WTC11 (cell line): ENCODE measurements around the gene RPL35.

Source experiments
- CREB1 ChIP-seq: sonication (generic); formaldehyde crosslinking; IDR thresholded peaks from 2 replicates; pipeline ENCODE4 v1.8.0; 2023; ENCODE audit warnings: mild to moderate bottlenecking, missing genetic modification reagents
- ELF4 ChIP-seq: sonication (generic); formaldehyde crosslinking; IDR thresholded peaks from 2 replicates; pipeline ENCODE4 v1.8.1; 2022; ENCODE audit warnings: low read depth, mild to moderate bottlenecking, moderate library complexity, missing genetic modification reagents
- SP1 ChIP-seq: sonication (generic); formaldehyde crosslinking; conservative IDR thresholded peaks from 2 replicates; pipeline ENCODE4 v1.8.1; 2022; ENCODE audit warnings: missing genetic modification reagents
- TCF7 ChIP-seq: sonication (generic); formaldehyde crosslinking; IDR thresholded peaks from 2 replicates; pipeline ENCODE4 v1.8.0; 2022; ENCODE audit warnings: mild to moderate bottlenecking, low read depth, missing genetic modification reagents, moderate library complexity
- TEAD4 ChIP-seq: sonication (generic); formaldehyde crosslinking; IDR thresholded peaks from 2 replicates; pipeline ENCODE4 v1.8.0; 2022; ENCODE audit warnings: mild to moderate bottlenecking, missing genetic modification reagents
- ZNF416 ChIP-seq: fragments of 250-450 bp; sonication (Bioruptor Pico); IDR thresholded peaks from 2 replicates; pipeline ENCODE4 v1.9.0; 2021; ENCODE audit warnings: mild to moderate bottlenecking, inconsistent platforms
- TF ChIP-seq, protein P1 (sequence below): fragments of 200-600 bp; IDR thresholded peaks from 2 replicates; pipeline ENCODE4 v1.8.0; 2022; ENCODE audit warnings: antibody characterized with exemption
- TF ChIP-seq, protein P2 (sequence below): sonication (generic); formaldehyde crosslinking; IDR thresholded peaks from 2 replicates; pipeline ENCODE4 v1.8.0; 2022; ENCODE audit warnings: mild to moderate bottlenecking, missing genetic modification reagents

DNA sequence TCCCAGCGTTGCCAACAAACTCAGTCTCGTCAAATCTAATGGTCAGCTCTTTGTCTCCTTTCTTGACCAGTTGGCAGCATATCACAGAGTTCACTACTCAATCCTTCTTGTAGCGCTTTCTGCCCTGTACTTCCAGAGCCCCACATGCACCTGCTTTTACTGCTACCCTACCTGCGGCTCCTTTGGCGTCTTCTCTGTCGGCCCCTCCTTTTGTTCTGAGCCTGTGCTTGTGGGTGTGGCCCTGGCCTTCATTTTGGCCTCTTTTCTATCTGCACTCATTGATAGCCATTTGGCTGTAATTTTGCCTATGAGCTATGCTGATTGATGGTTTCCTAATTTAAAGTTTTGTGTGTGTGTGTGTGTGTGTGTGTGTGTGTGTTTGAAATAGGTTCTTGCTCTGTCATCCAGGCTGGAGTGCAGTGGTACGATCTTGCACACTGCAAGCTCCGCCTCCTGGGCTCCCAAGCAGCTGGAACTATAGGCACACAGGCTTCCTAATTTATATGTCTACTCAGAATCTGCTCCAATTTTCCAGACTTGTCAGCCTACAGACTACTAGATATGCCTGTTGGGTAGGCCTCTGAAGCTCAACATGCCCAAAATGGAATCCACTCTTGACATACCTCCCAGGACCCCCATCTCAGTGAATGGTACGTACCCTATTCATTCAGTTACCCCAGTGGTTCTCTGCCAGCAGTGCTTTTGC, 32.4 kb upstream of the RPL35 start:
- TF ChIP-seq, protein P1, sequence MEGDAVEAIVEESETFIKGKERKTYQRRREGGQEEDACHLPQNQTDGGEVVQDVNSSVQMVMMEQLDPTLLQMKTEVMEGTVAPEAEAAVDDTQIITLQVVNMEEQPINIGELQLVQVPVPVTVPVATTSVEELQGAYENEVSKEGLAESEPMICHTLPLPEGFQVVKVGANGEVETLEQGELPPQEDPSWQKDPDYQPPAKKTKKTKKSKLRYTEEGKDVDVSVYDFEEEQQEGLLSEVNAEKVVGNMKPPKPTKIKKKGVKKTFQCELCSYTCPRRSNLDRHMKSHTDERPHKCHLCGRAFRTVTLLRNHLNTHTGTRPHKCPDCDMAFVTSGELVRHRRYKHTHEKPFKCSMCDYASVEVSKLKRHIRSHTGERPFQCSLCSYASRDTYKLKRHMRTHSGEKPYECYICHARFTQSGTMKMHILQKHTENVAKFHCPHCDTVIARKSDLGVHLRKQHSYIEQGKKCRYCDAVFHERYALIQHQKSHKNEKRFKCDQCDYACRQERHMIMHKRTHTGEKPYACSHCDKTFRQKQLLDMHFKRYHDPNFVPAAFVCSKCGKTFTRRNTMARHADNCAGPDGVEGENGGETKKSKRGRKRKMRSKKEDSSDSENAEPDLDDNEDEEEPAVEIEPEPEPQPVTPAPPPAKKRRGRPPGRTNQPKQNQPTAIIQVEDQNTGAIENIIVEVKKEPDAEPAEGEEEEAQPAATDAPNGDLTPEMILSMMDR = no peak
- TF ChIP-seq CREB1 (no peak), ELF4 (CRISPR knock-in tag) (no peak), SP1 (0 out of 2 replicates have a peak, but pooled peaks have one; percentile 23), TEAD4 (CRISPR knock-in tag) (no peak), ZNF416 (CRISPR knock-in tag) (no peak), TCF7 (CRISPR knock-in tag) (no peak)
- TF ChIP-seq, protein P2, sequence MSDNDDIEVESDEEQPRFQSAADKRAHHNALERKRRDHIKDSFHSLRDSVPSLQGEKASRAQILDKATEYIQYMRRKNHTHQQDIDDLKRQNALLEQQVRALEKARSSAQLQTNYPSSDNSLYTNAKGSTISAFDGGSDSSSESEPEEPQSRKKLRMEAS (CRISPR knock-in tag) = no peak
